Suprapubic skin (tissue), 3 donors: ENCODE data around the gene KARS1.

Experiments used
- CTCF ChIP-seq, 2 donors: fragments of 200-600 bp in 1 of 2; fragments of 450-650 bp in 1 of 2; sonication (generic) in 1 of 2; IDR thresholded peaks; one replicate each; pipeline ENCODE4 v1.5.1; 2016 to 2019; ENCODE audit warnings: antibody characterized with exemption in 2 of 2, mild to moderate bottlenecking in 1 of 2, moderate library complexity in 1 of 2
- EP300 ChIP-seq: sonication (generic); formaldehyde crosslinking; IDR thresholded peaks from one replicate; pipeline ENCODE4 v1.6.1; 2017; ENCODE audit warnings: antibody characterized with exemption

- no peak for TF ChIP-seq EP300
- TF ChIP-seq CTCF (IDR thresholded peaks at IDR 0.05) = no peak
Observed at GRCh38 chr16:75628351-75628750, 19.1 kb downstream of the KARS1 start.
